SK-N-SH (cell line): Measurements from ENCODE around the gene GAB1. TPM values are rescaled to one million over a fixed set of nuclear protein-coding genes. Genes with fewer than 3 reads are reported as not detected.

Source experiments
- CTCF ChIA-PET: fragments of 300-600, 350-600 bp; formaldehyde crosslinking; extraction: SDS; loops from one replicate; lab custom pipeline; 2021; lab: Yijun Ruan, JAX
- POLR2A ChIA-PET: fragments of 350-600 bp; sonication (Branson Sonifier 250); formaldehyde crosslinking; extraction: SDS; loops from one replicate; lab custom pipeline; 2020; ENCODE audit warnings: antibody characterized with exemption, inconsistent platforms; lab: Yijun Ruan, JAX
- DNase-seq: peaks from one replicate; pipeline ENCODE4 v3.0.0; 2012
- H2AFZ ChIP-seq: fragments of 200-600 bp; sonication (generic); 2 replicates; pipeline ENCODE4 v1.8.1; 2016; ENCODE audit warnings: antibody characterized with exemption, mild to moderate bottlenecking, low read depth
- H3F3A ChIP-seq: fragments of 200-600 bp; sonication (generic); replicated peaks from 2 replicates; pipeline ENCODE3; 2016; ENCODE audit warnings: antibody characterized with exemption, mild to moderate bottlenecking; ENCODE audit not compliant: insufficient read depth
- H3K27ac ChIP-seq, 2 experiments: fragments of 200-500 bp in 1 of 2; fragments of 200-600 bp in 1 of 2; sonication (Bioruptor generic) in 1 of 2; sonication (generic), shearing (Covaris generic) in 1 of 2; 2 replicates each; pipeline versions ENCODE4 v1.5.1 to v1.6.1; 2014 to 2016; ENCODE audit warnings: low read depth in 2 of 2, inconsistent platforms in 1 of 2, low read length in 1 of 2, mild to moderate bottlenecking in 1 of 2, mixed read lengths in 1 of 2
- H3K27me3 ChIP-seq: fragments of 200-600 bp; sonication (generic), shearing (Covaris generic); 2 replicates; pipeline ENCODE4 v1.6.1; 2016; ENCODE audit warnings: mixed run types; ENCODE audit not compliant: insufficient read depth
- H3K36me3 ChIP-seq, 2 experiments: fragments of 200-500 bp in 1 of 2; fragments of 200-600 bp in 1 of 2; sonication (Bioruptor generic) in 1 of 2; sonication (generic) in 1 of 2; replicated peaks in 1 of 2; 2 replicates each; pipeline versions ENCODE3 to v1.5.1; 2014 to 2016; ENCODE audit warnings: low read length in 1 of 2, mild to moderate bottlenecking in 1 of 2; ENCODE audit not compliant: insufficient read depth in 2 of 2, control insufficient read depth in 1 of 2
- H3K4me1 ChIP-seq, 2 experiments: fragments of 200-500 bp in 1 of 2; fragments of 200-600 bp in 1 of 2; sonication (Bioruptor generic) in 1 of 2; sonication (generic), shearing (Covaris generic) in 1 of 2; 2 replicates each; pipeline versions ENCODE4 v1.5.1 to v1.6.1; 2014 to 2016; ENCODE audit warnings: low read depth in 1 of 2, low read length in 1 of 2, mixed run types in 1 of 2; ENCODE audit not compliant: insufficient read depth in 2 of 2, control insufficient read depth in 1 of 2
- H3K4me2 ChIP-seq: fragments of 200-600 bp; sonication (generic), shearing (Covaris generic); 2 replicates; pipeline ENCODE4 v1.6.1; 2017; ENCODE audit warnings: mixed run types
- H3K4me3 ChIP-seq, 2 experiments: fragments of 200-500 bp in 1 of 2; fragments of 200-600 bp in 1 of 2; sonication (Bioruptor generic) in 1 of 2; sonication (generic), shearing (Covaris generic) in 1 of 2; 2 replicates each; pipeline versions ENCODE4 v1.5.1 to v1.8.1; 2014 to 2016; ENCODE audit warnings: low read depth in 2 of 2, inconsistent platforms in 1 of 2, low read length in 1 of 2, mild to moderate bottlenecking in 1 of 2, mixed read lengths in 1 of 2, moderate library complexity in 1 of 2
- H3K79me2 ChIP-seq: fragments of 200-600 bp; sonication (generic); 2 replicates; pipeline ENCODE4 v1.8.1; 2017; ENCODE audit warnings: mild to moderate bottlenecking; ENCODE audit not compliant: insufficient read depth
- H3K9ac ChIP-seq: fragments of 200-600 bp; sonication (generic); 2 replicates; pipeline ENCODE4 v1.6.1; 2017; ENCODE audit warnings: mixed run types
- H3K9me2 ChIP-seq: fragments of 200-600 bp; sonication (generic); 2 replicates; pipeline ENCODE4 v1.6.1; 2017; ENCODE audit warnings: mixed run types
- H3K9me3 ChIP-seq: fragments of 200-600 bp; sonication (generic); 2 replicates; pipeline ENCODE4 v1.6.1; 2017; ENCODE audit warnings: mixed run types, mild to moderate bottlenecking, moderate library complexity
- H4K20me1 ChIP-seq: fragments of 200-600 bp; sonication (generic); 2 replicates; pipeline ENCODE4 v1.6.1; 2017; ENCODE audit warnings: mild to moderate bottlenecking, mixed run types; ENCODE audit not compliant: insufficient read depth
- CTCF ChIP-seq: fragments of 200-600 bp; sonication (generic); IDR thresholded peaks from 2 replicates; pipeline ENCODE4 v1.6.1; 2017; ENCODE audit warnings: antibody characterized with exemption, mild to moderate bottlenecking, moderate library complexity
- ELF1 ChIP-seq: IDR thresholded peaks from 2 replicates; pipeline ENCODE4 v1.4.0; 2012
- EP300 ChIP-seq, 2 experiments: IDR thresholded peaks; 2 replicates each; pipeline versions ENCODE4 v1.4.0 to v1.6.1; 2012; ENCODE audit warnings: borderline replicate concordance in 1 of 2, low read depth in 1 of 2, low read length in 1 of 2
- FOSL2 ChIP-seq: IDR thresholded peaks from 2 replicates; pipeline ENCODE4 v1.4.0; 2012; ENCODE audit warnings: low read depth, mild to moderate bottlenecking, moderate library complexity, borderline replicate concordance
- FOXM1 ChIP-seq: IDR thresholded peaks from 2 replicates; pipeline ENCODE4 v1.4.0; 2012; ENCODE audit warnings: low read depth, mild to moderate bottlenecking
- GATA2 ChIP-seq: sonication (generic); formaldehyde crosslinking; IDR thresholded peaks from 2 replicates; pipeline ENCODE4 v1.5.0; 2020; ENCODE audit warnings: mild to moderate bottlenecking, missing genetic modification reagents
- MEF2A ChIP-seq: IDR thresholded peaks from 2 replicates; pipeline ENCODE4 v1.4.0; 2012; ENCODE audit warnings: low read depth, borderline replicate concordance
- NRF1 ChIP-seq: IDR thresholded peaks from 2 replicates; pipeline ENCODE4 v1.6.1; 2012; ENCODE audit warnings: low read depth, mild to moderate bottlenecking, low read length
- PBX3 ChIP-seq: IDR thresholded peaks from 2 replicates; pipeline ENCODE4; 2012
- RFX5 ChIP-seq: IDR thresholded peaks from 2 replicates; pipeline ENCODE4 v1.6.1; 2012; ENCODE audit warnings: mild to moderate bottlenecking, improper control_type of control experiment, low read length
- TCF12 ChIP-seq: IDR thresholded peaks from 2 replicates; pipeline ENCODE4 v1.4.0; 2012
- TEAD4 ChIP-seq: IDR thresholded peaks from 2 replicates; pipeline ENCODE4 v1.4.0; 2012; ENCODE audit warnings: mild to moderate bottlenecking, borderline replicate concordance; ENCODE audit not compliant: insufficient read depth
- ZBTB33 ChIP-seq: IDR thresholded peaks from 2 replicates; pipeline ENCODE4 v1.4.0; 2012; ENCODE audit warnings: low read depth, borderline replicate concordance
- WGBS: methylation state at CpG from one replicate; pipeline ENCODE4 v1.1.6; 2017; ENCODE audit warnings: low lambda C conversion rate; 5-methylcytosine and 5-hydroxymethylcytosine counted together
- polyA plus RNA-seq, 3 experiments: library from polyadenylated mRNA; depleted of rRNA; stranded (reverse); fragments of >200 nt; gene quantifications; 2 replicates each; pipeline ENCODE4 v1.2.3, GENCODE V29; 2012
- TF ChIP-seq, protein P1 (sequence below): IDR thresholded peaks from 2 replicates; pipeline ENCODE4 v1.4.0; 2012; ENCODE audit warnings: low read depth, borderline replicate concordance

GAB1 gene
- polyA plus RNA-seq, 1 of the 3 experiments (the other 2 are of a cell fraction): 3.7 TPM

GRCh38 chr4:143410015-143410414 is 73.3 kb downstream of the GAB1 start:
- Histone ChIP-seq H3K9me3 (no peaks in the 10 kb centered on the region), H3K79me2 (peaks cover 18% of the 10 kb centered on the region; the same call in 1 of the 2 replicates), H3K9me2 (no peaks in the 10 kb centered on the region), H3K4me2 (no peak overlapping the region), H3K27ac (no peak overlapping the region), H3K4me1 (peaks cover 2 to 21% of the 10 kb centered on the region in 2 experiments; a peak in 3 of 4 replicates), H3F3A (no peaks in the 10 kb centered on the region), H3K36me3 (no peaks in the 10 kb centered on the region), H3K27me3 (no peaks in the 10 kb centered on the region), H3K4me3 (no peak overlapping the region)
- no peak for DNase-seq
- POLR2A ChIA-PET: interaction anchor here (0.6 kb wide), 1 partner anchor 58 kb away, joined by 4 read pairs; no protein-coding TSS in a partner anchor
- 81% methylated on average over 3 of the region's 3 CpGs for WGBS
- no peak for TF ChIP-seq FOXM1
- TF ChIP-seq, all 33 proteins: peak for 0
- H2AFZ ChIP-seq: no peak overlapping the region
- CTCF ChIA-PET: interaction anchor here (1.4 to 2.1 kb wide), 2 partner anchors 11 to 13 kb away, joined by 5 to 6 read pairs; no protein-coding TSS in a partner anchor
- no peak overlapping the region for H3K9ac ChIP-seq
- no peaks in the 10 kb centered on the region; the same call in 1 of the 2 replicates for H4K20me1 ChIP-seq

GRCh38 chr4:143411527-143412419 is 75.1 kb downstream of the GAB1 start:
- Histone ChIP-seq H3K9me3 (no peaks in the 10 kb centered on the region), H3K27ac (no peak overlapping the region), H2AFZ (no peak overlapping the region), H3K36me3 (peaks cover 6 to 11% of the 10 kb centered on the region in 2 experiments), H3F3A (no peaks in the 10 kb centered on the region), H3K9me2 (no peaks in the 10 kb centered on the region), H3K4me2 (no peak overlapping the region), H3K79me2 (peaks cover 10% of the 10 kb centered on the region; the same call in 1 of the 2 replicates), H3K27me3 (no peaks in the 10 kb centered on the region)
- WGBS: 74% methylated on average over 7 of the region's 7 CpGs
- TF ChIP-seq MEF2A (no peak), TCF12 (peak; percentile 38; the same call in 1 of the 2 replicates), PBX3 (peak; percentile 34), FOSL2 (0 out of 2 replicates have a peak, but pooled peaks have one; percentile 14)
- TF ChIP-seq, protein P1, sequence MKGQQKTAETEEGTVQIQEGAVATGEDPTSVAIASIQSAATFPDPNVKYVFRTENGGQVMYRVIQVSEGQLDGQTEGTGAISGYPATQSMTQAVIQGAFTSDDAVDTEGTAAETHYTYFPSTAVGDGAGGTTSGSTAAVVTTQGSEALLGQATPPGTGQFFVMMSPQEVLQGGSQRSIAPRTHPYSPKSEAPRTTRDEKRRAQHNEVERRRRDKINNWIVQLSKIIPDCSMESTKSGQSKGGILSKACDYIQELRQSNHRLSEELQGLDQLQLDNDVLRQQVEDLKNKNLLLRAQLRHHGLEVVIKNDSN: no peak
- TF ChIP-seq, all 33 proteins: peak for 3
- Histone ChIP-seq H3K9ac (no peak overlapping the region), H4K20me1 (no peaks in the 10 kb centered on the region; the same call in 1 of the 2 replicates), H3K4me1 (peaks cover 0 to 19% of the 10 kb centered on the region in 2 experiments; a peak in 3 of 4 replicates), H3K4me3 (no peak overlapping the region)
- no peak for DNase-seq
- POLR2A ChIA-PET: no interaction called here
- CTCF ChIA-PET: interaction anchor here (1.0 to 1.4 kb wide), 3 partner anchors 13 to 37 kb away, joined by 3 to 5 read pairs (median 3); no protein-coding TSS in a partner anchor

- no peaks in the 10 kb centered on the region for H3K9me3 ChIP-seq
- H3K4me1 ChIP-seq: peaks cover 0 to 13% of the 10 kb centered on the region in 2 experiments; a peak in 3 of 4 replicates
- H3K79me2 ChIP-seq: peaks cover 10% of the 10 kb centered on the region; the same call in 1 of the 2 replicates
- no peak overlapping the region for H2AFZ ChIP-seq
- H3K36me3 ChIP-seq: peaks cover 6 to 12% of the 10 kb centered on the region in 2 experiments
- H3K4me3 ChIP-seq: no peak overlapping the region
- ChIA-PET POLR2A (no interaction called here), CTCF (interaction anchor here (1.2 kb wide), 1 partner anchor 14 kb away, joined by 3 read pairs; no protein-coding TSS in a partner anchor)
- no peak overlapping the region for H3K4me2 ChIP-seq
- DNase-seq: no peak
- no peak overlapping the region for H3K27ac ChIP-seq
- H3K9me2 ChIP-seq: no peaks in the 10 kb centered on the region
- 96% methylated on average over 3 of the region's 3 CpGs for WGBS
- H3K9ac ChIP-seq: no peak overlapping the region
- no peaks in the 10 kb centered on the region for H3F3A ChIP-seq
- no peaks in the 10 kb centered on the region; the same call in 1 of the 2 replicates for H4K20me1 ChIP-seq
- H3K27me3 ChIP-seq: no peaks in the 10 kb centered on the region
- TF ChIP-seq NRF1 (no peak), ELF1 (no peak), TEAD4 (no peak), CTCF (no peak), GATA2 (CRISPR knock-in tag) (no peak), EP300 (IDR thresholded peaks at IDR 0.05; ENCODE audit: borderline replicate concordance in 1 of 2, low read depth in 1 of 2, low read length in 1 of 2) (no peak), RFX5 (no peak), ZBTB33 (no peak)
These were observed 75.7 kb downstream of the GAB1 start for GRCh38 chr4:143412420-143412758.
